Measurements from ENCODE around the gene RALGPS2.
A peak's percentile ranks its signal among the peaks of the same experiment; 100 is the strongest.
"Not testable (repeated sequence)": the region's sequence is repeated elsewhere in the genome, so short reads cannot be mapped to it uniquely, and the experiment has no call there.

RALGPS2 gene

GRCh38 chr1:178716111-178716510 is 8.9 kb upstream of the RALGPS2 start:
- in situ Hi-C loops (cut with HindIII; ENCODE audit: low pct_ligation_motif_present, low pct_unique_long_range_greater_than_20kb, low sequenced_read_pairs) = no loop called here
- DNase-seq = no peak

DNA sequence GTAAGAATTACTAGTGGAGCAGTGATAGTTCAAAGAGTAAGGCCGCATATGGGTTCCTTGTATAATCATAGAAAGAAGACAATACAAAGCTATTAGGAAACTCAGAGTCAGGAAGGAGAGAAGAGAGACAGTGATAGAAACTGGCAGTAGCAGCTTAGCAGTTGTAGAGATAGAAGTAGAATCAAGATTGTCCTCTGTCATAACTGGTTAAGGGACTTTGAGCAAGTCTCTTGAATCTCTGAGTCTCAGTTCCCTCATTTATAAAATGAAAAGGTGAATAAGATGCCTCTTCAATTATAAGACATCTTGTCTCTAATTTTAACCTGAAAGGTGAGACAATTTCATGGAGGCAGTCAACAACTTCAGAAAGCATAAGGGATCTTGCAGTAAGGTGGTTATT is 6.5 kb upstream of the RALGPS2 start:
- in situ Hi-C loops (cut with HindIII; ENCODE audit: low pct_ligation_motif_present, low pct_unique_long_range_greater_than_20kb, low sequenced_read_pairs) = no loop called here
- no peak for DNase-seq

DNA sequence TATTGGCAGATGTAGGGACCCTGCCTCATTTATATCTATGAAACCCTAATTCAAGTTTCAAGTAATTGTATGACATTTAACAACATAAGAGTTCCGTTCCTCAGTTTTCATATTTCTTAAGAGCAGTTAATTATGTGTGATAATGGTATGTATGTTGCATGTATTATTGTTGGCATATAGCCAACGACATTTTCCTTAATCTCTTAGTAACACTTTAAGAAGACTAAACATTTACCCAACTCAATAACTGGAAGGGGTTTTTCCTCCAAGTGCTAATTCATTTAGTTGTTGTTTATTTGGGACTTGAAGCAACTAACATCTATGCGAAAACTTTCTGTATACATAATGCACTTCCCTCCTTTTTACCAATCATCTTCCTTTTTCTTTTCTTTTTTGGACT is 1.5 kb upstream of the RALGPS2 start:
- in situ Hi-C loops (cut with HindIII; ENCODE audit: low pct_ligation_motif_present, low pct_unique_long_range_greater_than_20kb, low sequenced_read_pairs) = no loop called here
- DNase-seq = no peak

GRCh38 chr1:178724376-178724727 is 692 bp upstream of the RALGPS2 start:
- in situ Hi-C loops (cut with HindIII; ENCODE audit: low pct_ligation_motif_present, low pct_unique_long_range_greater_than_20kb, low sequenced_read_pairs) = no loop called here

GRCh38 chr1:178725466-178726086 is 532 bp downstream of the RALGPS2 start:
- in situ Hi-C loops (cut with HindIII; ENCODE audit: low pct_ligation_motif_present, low pct_unique_long_range_greater_than_20kb, low sequenced_read_pairs) = no loop called here

More at GRCh38 chr1:178724376-178724727, 692 bp upstream of the RALGPS2 start:
- no peak for DNase-seq

GRCh38 chr1:178726087-178726517 is 1.1 kb downstream of the RALGPS2 start:
- in situ Hi-C loops (cut with HindIII; ENCODE audit: low pct_ligation_motif_present, low pct_unique_long_range_greater_than_20kb, low sequenced_read_pairs) = no loop called here
- DNase-seq = peak; percentile 98

More at GRCh38 chr1:178725466-178726086, 532 bp downstream of the RALGPS2 start:
- peak; percentile 60 for DNase-seq

GRCh38 chr1:178726545-178726944 is 1.5 kb downstream of the RALGPS2 start:
- in situ Hi-C loops (cut with HindIII; ENCODE audit: low pct_ligation_motif_present, low pct_unique_long_range_greater_than_20kb, low sequenced_read_pairs) = no loop called here
- no peak for DNase-seq

DNA sequence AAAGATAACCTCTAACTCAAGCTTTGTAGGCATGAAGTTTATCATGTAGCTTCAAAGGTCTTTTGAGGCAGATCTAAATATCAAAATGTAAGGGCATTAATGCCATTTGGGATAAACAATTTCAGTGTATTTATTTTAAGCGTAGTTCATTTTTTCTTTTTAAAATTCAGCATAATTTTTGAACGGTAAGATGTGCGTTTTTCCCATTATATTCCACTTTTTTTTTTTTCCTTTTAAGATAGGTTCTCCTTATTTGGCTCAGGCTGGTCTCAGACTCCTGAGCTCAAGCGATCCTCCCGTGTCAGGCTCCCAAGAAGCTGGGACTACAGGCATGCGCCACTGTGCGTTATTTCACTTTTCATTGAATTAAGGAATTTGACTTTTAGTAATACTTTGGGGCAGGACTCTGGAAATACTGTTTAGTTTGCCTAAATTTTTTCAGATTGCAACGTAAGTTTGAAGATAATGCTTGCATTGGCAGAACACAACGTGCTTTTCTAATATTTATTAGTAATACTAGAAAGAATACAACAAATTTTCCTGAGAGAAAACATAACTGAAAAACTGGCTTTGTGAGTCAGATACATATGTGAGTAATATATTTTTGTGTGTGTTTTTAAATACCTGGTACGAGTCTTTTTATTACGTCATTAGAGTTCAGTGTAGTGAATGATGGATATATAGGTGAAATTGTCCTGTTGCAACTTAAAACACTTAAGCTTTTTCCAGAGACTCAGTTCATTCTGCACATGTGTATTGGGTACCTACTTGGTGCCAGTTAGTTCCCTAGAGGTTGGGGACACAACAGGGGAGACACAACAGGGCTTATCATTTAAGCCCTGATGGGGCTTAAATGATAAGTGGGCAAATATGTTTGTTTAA is 2.2 kb downstream of the RALGPS2 start:
- in situ Hi-C loops (cut with HindIII; ENCODE audit: low pct_ligation_motif_present, low pct_unique_long_range_greater_than_20kb, low sequenced_read_pairs) = no loop called here
- DNase-seq = peak; percentile 7

DNA sequence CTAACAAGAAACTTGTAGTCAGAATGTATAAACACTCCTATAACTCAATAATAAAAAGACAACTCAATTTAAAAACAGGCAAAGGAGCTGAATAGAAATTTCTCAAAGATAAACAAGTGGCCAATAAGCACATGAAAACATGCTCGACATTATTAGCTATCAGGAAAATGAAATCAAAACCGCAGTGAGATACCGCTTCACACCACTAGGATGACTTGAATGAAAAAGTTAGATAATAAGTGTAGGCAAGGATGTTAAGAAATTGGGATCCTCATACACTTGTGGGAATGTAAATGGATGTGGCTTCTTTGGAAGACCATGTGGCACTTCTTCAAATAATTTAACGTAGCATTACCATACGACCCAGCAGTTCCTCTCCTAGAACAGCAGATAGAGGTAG is 8.9 kb downstream of the RALGPS2 start:
- DNase-seq = peak; percentile 17
- in situ Hi-C loops (cut with HindIII; ENCODE audit: low pct_ligation_motif_present, low pct_unique_long_range_greater_than_20kb, low sequenced_read_pairs) = no loop called here

GRCh38 chr1:178738780-178739179 is 13.7 kb downstream of the RALGPS2 start:
- in situ Hi-C loops (cut with HindIII; ENCODE audit: low pct_ligation_motif_present, low pct_unique_long_range_greater_than_20kb, low sequenced_read_pairs) = no loop called here
- DNase-seq = no peak

DNA sequence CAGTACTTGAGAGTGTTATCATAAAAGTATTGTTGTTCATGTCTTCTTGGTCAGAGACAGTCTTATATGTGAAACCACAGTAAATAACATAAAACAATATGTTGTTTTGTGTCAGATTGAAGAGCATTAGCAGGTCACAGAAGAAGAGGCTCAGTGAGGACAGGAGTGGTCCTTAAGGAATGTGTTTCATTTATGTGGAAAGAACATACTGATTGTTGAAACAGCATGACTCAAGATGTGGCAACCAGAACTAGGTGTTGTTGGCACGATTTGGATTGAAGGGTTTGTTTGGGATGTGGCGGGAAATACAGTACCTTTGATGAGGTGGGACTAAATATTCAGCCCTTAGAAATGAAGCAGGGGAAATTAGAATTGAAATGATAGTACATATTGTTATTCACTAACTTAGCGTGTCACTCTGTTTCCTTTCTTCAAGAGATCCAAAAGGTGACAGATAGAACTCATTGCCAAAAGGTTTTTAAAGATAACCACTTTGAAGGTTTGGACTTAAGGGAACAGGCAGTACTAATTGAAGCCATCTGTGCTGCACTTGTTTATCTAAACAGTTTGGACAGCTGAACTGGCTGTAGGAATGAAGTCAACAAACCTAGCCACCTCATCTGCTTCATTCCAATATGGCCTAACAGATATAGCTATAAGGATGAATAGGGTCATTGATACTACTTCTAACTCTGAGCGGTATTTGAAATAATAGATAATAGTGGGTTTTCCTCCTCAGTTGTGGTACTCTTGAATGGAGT is 14.4 kb downstream of the RALGPS2 start:
- in situ Hi-C loops (cut with HindIII; ENCODE audit: low pct_ligation_motif_present, low pct_unique_long_range_greater_than_20kb, low sequenced_read_pairs) = no loop called here
- DNase-seq = no peak

DNA sequence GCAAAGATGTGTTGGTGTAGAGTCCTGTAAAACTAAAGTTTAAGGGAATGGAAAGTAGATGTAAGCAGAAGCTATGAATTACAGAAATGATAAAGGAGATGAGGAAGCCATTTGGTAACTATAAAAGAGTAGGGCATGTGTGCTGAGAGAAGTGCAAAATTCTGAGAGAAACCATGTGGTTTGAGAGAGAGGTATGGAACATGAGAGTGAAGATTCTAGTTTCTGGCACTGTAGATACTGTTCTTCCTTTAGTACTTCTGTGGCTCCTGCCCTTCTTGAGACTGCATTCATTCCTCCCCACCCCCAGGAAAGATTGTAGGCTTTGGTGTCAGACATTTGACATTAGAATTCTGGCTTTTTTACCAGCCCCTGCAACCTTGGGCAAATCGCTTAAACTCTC is 15.4 kb downstream of the RALGPS2 start:
- DNase-seq = no peak
- in situ Hi-C loops (cut with HindIII; ENCODE audit: low pct_ligation_motif_present, low pct_unique_long_range_greater_than_20kb, low sequenced_read_pairs) = no loop called here

GRCh38 chr1:178740924-178741323 is 15.9 kb downstream of the RALGPS2 start:
- DNase-seq = no peak
- in situ Hi-C loops (cut with HindIII; ENCODE audit: low pct_ligation_motif_present, low pct_unique_long_range_greater_than_20kb, low sequenced_read_pairs) = no loop called here

- in situ Hi-C loops (cut with HindIII; ENCODE audit: low pct_ligation_motif_present, low pct_unique_long_range_greater_than_20kb, low sequenced_read_pairs) = no loop called here
These were observed 18.8 kb downstream of the RALGPS2 start for GRCh38 chr1:178743801-178744200.

GRCh38 chr1:178745260-178745659 is 20.2 kb downstream of the RALGPS2 start:
- DNase-seq = no peak
- in situ Hi-C loops (cut with HindIII; ENCODE audit: low pct_ligation_motif_present, low pct_unique_long_range_greater_than_20kb, low sequenced_read_pairs) = no loop called here

More at GRCh38 chr1:178743801-178744200, 18.8 kb downstream of the RALGPS2 start:
- DNase-seq = no peak

GRCh38 chr1:178746345-178746744 is 21.3 kb downstream of the RALGPS2 start:
- DNase-seq = no peak
- in situ Hi-C loops (cut with HindIII; ENCODE audit: low pct_ligation_motif_present, low pct_unique_long_range_greater_than_20kb, low sequenced_read_pairs) = no loop called here

GRCh38 chr1:178747361-178747760 is 22.3 kb downstream of the RALGPS2 start:
- DNase-seq; in situ Hi-C loops (cut with HindIII; ENCODE audit: low pct_ligation_motif_present, low pct_unique_long_range_greater_than_20kb, low sequenced_read_pairs): not testable (repeated sequence)

- in situ Hi-C loops (cut with HindIII; ENCODE audit: low pct_ligation_motif_present, low pct_unique_long_range_greater_than_20kb, low sequenced_read_pairs) = loop anchor here (25.0 kb wide), 1 partner anchor 263 kb away; no protein-coding TSS in a partner anchor
- DNase-seq = no peak
These were observed 24.6 kb downstream of the RALGPS2 start for GRCh38 chr1:178749581-178750166.

GRCh38 chr1:178751046-178751445 is 26.0 kb downstream of the RALGPS2 start:
- no peak for DNase-seq
- in situ Hi-C loops (cut with HindIII; ENCODE audit: low pct_ligation_motif_present, low pct_unique_long_range_greater_than_20kb, low sequenced_read_pairs) = loop anchor here (25.0 kb wide), 1 partner anchor 261 kb away; no protein-coding TSS in a partner anchor
